SIG-M5 treated with dmso at 0.1 percent for 504 hours (cell line): ENCODE results near the gene HSPA1A.
"Not testable (repeated sequence)": the region's sequence is repeated elsewhere in the genome, so short reads cannot be mapped to it uniquely, and the experiment has no call there.

ENCODE experiments used
- DNase-seq: peaks from one replicate; lab custom pipeline; 2025; ENCODE audit not compliant: unreplicated experiment; lab: John Stamatoyannopoulos, UW

Gene HSPA1A

DNA sequence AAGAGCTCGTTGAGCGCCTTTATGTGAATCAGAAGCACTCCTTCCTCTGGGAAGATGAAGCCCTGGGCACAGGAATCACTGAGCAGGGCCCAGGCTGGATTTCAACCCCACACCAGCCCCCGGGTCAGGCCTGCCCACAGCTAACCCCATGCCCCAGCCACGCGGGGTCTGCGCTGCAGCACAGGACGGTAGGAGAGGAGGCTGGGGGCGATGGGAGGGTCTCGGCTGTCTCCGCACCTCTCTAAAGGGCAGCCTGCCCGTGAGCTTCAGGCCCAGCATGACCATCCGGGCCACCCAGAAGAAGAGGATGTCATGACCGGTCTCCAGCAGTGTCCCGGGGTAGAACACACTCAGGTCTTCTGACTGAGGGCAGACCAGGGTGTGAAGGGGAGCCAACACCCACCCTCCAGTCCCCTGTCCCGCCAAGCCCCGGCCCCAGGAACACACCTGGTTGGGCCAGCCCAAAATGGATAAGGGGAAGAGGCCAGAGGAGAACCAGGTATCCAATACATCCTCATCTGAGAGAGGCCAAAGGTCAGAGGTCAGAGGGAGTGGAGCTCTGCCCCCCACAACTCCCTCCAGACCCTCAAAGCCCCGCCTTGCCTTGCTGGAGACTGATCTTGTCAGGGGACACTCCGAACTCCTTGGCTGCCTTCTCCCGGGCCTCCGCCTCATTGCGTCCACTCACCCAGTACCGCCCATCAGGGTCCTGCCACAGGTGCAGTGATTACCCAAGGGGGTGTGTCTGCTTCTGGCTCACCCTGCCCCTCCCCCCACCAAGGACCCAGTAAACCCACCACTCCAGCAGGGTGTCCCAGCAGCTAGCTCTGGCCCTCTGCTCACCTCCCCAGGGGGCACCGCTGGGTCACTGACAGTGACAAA, 33.9 kb upstream of the HSPA1A start:
- DNase-seq = no peak

- no peak for DNase-seq
These were observed 33.1 kb upstream of the HSPA1A start for GRCh38 chr6:31782126-31782855.

DNA sequence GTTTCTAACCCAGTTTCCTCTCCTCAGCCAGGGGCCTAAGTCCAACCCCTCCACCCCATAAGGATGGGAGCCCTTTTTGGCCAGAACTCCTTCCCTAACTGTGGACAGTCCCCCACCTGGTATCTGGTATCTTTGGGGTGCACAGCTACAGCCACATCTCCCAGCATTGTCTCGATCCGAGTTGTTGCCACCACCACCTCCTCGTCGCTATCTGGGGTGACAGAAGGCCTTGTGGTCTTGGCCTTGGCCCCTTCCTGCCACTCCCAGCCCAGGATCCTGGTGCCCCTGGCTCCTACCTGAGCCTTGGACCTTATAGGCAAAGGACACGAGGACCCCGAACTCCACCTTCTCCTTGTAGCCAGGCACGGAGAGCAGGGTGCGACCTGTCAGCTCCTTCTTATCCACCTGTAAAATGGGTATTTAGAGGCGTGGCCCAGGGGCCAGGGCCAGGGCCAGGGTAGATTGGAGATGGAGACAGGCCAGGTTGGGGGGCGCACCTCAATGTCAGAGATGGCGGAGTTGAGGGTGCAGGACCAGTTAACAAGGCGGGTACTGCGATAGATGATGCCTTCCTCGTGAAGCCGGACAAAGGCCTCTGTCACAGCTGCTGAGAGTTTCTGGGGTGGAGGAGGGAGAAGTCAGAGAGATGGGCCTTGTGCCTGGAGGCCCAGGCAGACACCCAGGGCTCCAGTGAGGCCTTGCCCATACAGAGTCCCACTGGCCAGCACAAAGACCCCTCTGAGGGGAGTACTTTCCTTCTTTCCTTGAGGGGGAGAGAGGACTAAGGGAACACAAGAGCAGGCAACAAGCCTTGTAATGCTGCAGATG, 31.0 kb upstream of the HSPA1A start:
- DNase-seq = no peak

GRCh38 chr6:31785475-31785874, 29.9 kb upstream of the HSPA1A start:
- DNase-seq = no peak

- peak; percentile 73 for DNase-seq
These were observed 23.8 kb upstream of the HSPA1A start for GRCh38 chr6:31791324-31792089.

DNA sequence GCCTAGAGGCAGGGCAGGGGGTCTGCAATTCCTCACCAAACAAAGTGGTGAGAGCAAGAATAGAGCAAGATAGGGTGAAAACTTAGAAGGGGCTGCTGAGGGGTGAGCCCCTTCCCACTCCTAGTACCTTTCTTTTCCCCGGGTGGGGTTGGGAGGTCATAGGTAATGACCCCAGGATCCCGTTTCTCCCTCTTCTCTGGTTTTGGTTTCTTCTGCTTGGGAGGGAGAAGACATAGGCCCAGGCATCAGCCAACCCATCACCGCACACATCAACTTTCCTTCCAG, 23.3 kb upstream of the HSPA1A start:
- no peak for DNase-seq

DNA sequence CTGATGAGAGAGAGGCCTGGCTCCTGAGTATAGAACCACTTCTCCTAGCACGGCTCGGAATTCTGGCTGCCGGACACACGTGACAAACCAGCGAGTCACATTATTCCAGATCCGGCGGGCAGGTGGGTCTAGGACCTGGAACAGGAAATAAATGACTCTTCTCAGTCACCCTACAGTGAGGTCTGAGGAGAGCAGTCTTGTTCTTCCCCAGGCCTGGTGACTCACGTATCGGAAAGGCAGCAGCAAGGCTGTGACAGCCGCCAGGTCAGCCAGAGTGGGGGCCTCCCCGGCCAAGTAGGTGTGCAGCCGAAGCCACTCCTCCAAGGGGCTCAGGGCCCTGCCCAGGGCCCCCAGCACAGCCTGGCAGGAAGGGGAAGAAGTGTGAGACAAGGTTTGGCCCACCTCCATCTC, 22.6 kb upstream of the HSPA1A start:
- no peak for DNase-seq

GRCh38 chr6:31793927-31794245, 21.5 kb upstream of the HSPA1A start:
- DNase-seq = not testable (repeated sequence)

DNA sequence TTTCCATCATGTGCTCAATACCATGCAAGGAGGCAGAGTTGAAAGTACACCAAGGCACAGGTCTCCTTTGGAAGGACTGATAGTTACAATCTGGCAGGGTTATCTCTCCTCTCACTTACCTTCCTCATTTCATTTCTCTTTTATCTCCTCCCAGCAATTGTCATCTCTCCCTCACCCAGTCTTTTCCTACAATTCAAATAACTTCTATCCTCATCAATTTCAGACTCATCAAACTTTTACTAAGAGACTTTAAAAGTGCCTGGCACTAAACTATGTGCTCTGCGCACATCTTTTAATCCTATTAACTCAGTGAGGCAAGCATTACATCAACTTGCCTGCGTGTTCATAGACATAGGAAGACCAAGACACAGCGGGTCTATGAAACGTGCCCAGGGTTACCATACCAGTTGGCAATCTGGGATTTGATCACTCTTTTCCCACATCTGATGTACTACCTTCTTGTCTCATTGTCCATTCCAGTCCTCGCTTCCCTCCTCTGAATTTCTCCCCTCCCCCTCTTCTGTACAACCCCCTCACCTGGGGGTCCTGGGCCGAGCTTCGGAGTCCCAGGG, 21.0 kb upstream of the HSPA1A start:
- DNase-seq = peak; percentile 52

- peak; percentile 65 for DNase-seq
These were observed 20.3 kb upstream of the HSPA1A start for GRCh38 chr6:31794866-31795615.

- peak; percentile 84 for DNase-seq
These were observed 19.6 kb upstream of the HSPA1A start, which contains the start of gene VARS1 for GRCh38 chr6:31795616-31796298. Gene VARS1 (minus strand): TSS chr6:31795752. CDS start chr6:31795217, 535 bp downstream.

GRCh38 chr6:31796993-31797385, 18.4 kb upstream of the HSPA1A start:
- DNase-seq = no peak

GRCh38 chr6:31797588-31797987, 17.8 kb upstream of the HSPA1A start:
- DNase-seq = no peak

GRCh38 chr6:31799781-31800180, 15.6 kb upstream of the HSPA1A start:
- DNase-seq = no peak

DNA sequence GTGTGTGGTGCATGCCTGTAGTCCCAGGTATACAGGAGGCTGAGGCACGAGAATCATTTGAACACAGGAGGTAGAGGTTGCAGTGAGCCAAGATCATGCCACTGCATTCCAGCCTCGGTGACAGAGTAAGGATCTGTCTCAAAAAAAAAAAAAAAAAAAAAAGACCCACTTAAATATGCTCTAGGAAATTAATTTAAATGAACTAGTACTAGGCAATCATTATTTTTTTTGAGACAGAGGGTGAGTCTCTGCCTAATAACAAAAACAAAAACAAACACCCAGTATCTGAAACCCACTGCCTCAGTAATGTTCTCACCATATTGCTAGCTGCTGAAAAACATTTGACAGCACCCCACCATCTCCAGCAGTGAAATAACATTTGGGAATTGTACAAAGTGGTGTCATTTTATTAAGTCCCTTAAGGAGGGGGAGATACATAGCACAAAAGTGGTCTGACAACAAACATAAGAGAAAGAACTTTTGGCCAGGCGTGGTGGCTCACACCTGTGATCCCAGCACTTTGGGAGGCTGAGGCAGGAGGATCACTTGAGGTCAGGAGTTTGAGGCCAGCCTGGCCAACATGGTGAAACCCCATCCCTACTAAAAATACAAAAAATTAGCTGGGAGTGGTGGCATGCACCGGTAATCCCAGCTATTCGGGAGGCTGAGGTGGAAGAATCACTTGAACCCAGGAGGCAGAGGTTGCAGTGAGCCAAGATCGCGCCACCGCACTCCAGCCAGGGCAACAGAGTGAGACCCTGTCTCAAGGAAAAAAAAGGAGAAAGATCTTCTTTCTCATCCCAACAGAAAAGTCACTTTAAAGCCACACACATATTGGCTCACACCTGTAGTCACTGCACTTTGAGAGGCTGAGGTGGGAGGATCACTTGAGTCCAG, 14.1 kb upstream of the HSPA1A start:
- not testable (repeated sequence) for DNase-seq

- DNase-seq = no peak
These were observed 9.3 kb upstream of the HSPA1A start for GRCh38 chr6:31805939-31806469.

DNA sequence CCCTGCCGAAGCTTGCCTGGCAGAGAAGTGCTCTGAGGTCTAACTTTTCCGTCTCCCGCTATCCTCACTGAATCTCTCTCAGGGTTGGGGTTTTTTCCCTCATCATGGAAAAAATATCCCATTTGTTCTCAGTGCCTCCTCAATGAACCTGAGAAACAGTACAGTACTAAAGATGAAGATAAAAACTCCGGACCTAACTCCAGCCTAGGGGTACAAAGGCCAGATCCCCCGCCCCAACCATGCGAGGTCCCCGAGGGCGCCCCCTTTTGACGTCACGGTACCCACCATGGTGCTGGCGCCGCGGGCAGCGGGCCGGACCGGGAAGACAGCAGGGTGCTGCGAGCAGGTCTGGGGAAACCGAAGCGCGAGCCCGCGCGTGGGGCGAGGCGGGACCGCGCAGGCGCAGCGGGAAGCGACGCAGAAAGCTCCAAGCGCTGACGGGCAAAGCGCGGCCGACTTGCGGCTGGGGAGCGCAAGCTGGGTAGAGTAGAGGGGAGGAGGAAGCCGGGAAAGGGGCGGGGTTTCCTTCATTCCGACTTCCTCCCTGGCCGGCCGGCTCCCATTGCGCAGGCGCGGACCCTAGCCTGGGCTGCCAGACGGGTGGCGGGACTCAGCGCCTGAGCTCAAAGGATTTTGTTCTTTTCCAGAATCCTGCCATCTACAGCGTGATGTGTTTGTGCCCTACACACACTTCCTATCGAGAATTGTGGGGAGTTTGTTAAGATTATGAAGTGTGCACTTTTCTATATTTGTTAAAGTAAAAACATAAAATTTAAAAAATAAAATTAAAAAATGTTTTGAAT, 8.7 kb upstream of the HSPA1A start, which contains the start of gene LSM2:
LSM2 (minus strand) TSS at position 497 of the 803 bp plus-strand sequence; CDS start at position 288, 209 bp downstream.
- peak; percentile 92 for DNase-seq
